Measurements from ENCODE around the gene NTRK1. TPM values are rescaled to one million over a fixed set of nuclear protein-coding genes. Genes with fewer than 3 reads are reported as not detected.

Gene NTRK1
- total RNA-seq, 1 donor from 2014 or later, result not detected

DNA sequence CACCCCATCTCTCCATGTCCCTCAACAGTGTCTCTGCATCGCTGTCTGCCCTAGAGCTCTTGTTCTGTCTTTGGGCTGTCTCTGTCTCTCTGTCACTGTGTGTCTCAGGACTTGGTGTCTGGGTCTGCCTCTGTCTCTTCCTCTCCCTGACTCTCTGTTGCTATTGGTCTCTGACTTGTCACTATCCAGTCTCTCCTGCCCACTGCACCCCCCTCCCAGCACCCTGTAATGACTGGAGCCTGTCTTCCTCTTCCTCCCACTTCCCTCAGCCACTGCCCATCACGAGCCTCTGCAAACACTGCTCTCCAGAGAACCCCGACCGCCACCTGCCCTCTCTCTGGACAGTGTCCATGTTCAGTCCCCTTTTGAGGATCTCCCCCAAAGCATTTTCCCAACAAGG, 45.0 kb downstream of the NTRK1 start:
- TF ChIP-seq, protein P1, sequence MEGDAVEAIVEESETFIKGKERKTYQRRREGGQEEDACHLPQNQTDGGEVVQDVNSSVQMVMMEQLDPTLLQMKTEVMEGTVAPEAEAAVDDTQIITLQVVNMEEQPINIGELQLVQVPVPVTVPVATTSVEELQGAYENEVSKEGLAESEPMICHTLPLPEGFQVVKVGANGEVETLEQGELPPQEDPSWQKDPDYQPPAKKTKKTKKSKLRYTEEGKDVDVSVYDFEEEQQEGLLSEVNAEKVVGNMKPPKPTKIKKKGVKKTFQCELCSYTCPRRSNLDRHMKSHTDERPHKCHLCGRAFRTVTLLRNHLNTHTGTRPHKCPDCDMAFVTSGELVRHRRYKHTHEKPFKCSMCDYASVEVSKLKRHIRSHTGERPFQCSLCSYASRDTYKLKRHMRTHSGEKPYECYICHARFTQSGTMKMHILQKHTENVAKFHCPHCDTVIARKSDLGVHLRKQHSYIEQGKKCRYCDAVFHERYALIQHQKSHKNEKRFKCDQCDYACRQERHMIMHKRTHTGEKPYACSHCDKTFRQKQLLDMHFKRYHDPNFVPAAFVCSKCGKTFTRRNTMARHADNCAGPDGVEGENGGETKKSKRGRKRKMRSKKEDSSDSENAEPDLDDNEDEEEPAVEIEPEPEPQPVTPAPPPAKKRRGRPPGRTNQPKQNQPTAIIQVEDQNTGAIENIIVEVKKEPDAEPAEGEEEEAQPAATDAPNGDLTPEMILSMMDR (IDR thresholded peaks at IDR 0.05; ENCODE audit: insufficient read depth, low read length, poor library complexity, severe bottlenecking), result no peak
- Histone ChIP-seq H3K27me3 (ENCODE audit: control insufficient read depth, insufficient read depth, low read length) (no peaks in the 10 kb centered on the region), H3K36me3 (ENCODE audit: control insufficient read depth, insufficient read depth, low read length) (no peaks in the 10 kb centered on the region), H3K4me3 (ENCODE audit: low read depth, low read length) (no peak overlapping the region)
- DNase-seq (ENCODE audit: low read depth), result no peak

DNA sequence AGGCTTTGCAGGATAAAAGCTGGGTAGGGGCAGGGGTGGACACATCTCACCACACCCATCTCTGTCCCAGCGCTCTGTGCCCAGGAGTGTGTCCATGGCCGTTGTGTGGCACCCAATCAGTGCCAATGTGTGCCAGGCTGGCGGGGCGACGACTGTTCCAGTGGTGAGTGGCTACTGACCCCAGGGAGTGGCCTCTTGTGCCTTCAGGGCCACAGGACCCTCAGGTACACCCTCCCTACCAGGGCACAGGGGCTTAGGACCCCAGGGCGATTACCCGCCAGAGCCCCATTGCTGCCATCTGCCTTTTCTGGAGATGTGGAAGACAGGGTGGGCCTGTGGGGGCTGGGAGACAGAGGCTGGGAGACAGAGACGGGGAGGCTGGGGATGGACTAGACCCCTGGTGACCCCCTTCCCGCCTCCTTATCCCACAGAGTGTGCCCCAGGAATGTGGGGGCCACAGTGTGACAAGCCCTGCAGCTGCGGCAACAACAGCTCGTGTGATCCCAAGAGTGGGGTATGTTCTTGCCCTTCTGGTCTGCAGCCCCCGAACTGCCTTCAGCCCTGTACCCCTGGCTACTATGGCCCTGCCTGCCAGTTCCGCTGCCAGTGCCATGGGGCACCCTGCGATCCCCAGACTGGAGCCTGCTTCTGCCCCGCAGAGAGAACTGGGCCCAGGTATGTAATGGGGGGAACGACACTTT, 45.7 kb downstream of the NTRK1 start:
- no peak for DNase-seq (ENCODE audit: low read depth)
- Histone ChIP-seq H3K36me3 (ENCODE audit: control insufficient read depth, insufficient read depth, low read length) (no peaks in the 10 kb centered on the region), H3K4me3 (ENCODE audit: low read depth, low read length) (no peak overlapping the region), H3K27me3 (ENCODE audit: control insufficient read depth, insufficient read depth, low read length) (no peaks in the 10 kb centered on the region)
- TF ChIP-seq, protein P1 (IDR thresholded peaks at IDR 0.05; ENCODE audit: insufficient read depth, low read length, poor library complexity, severe bottlenecking), result no peak

DNA sequence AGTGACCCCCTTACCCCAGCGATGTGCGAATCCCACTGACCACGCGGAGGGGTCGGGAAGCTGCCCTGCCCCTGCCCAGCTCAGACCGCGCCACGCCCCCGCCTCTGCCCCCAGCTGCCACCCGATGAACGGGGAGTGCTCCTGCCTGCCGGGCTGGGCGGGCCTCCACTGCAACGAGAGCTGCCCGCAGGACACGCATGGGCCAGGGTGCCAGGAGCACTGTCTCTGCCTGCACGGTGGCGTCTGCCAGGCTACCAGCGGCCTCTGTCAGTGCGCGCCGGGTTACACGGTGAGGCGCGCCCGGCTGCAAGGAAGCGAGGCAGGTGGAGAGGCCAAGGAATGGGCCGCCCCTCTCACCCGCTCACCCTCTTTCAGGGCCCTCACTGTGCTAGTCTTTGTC, 47.9 kb downstream of the NTRK1 start:
- H3K36me3 ChIP-seq (ENCODE audit: control insufficient read depth, insufficient read depth, low read length), result no peaks in the 10 kb centered on the region
- no peak overlapping the region for H3K4me3 ChIP-seq (ENCODE audit: low read depth, low read length)
- H3K27me3 ChIP-seq (ENCODE audit: control insufficient read depth, insufficient read depth, low read length), result no peaks in the 10 kb centered on the region
- TF ChIP-seq, protein P1 (IDR thresholded peaks at IDR 0.05; ENCODE audit: insufficient read depth, low read length, poor library complexity, severe bottlenecking), result no peak
- no peak for DNase-seq (ENCODE audit: low read depth)

DNA sequence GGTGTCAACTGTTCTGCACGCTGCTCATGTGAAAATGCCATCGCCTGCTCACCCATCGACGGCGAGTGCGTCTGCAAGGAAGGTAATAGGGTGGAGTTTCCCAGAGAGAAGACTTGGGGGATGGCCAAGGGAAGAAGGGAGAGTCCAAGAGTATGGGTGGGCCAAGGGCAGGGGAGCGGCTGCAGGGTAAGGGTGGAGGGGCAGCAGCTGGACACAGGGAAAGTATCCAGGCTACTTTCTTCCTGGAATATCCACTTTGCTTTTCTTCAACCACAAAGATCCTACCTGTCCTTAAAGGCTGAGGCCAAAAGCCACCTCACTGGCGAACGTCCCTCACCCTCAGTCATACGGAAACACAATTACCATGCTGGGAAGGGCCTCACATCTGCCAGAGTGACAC, 48.3 kb downstream of the NTRK1 start:
- Histone ChIP-seq H3K4me3 (ENCODE audit: low read depth, low read length) (no peak overlapping the region), H3K36me3 (ENCODE audit: control insufficient read depth, insufficient read depth, low read length) (no peaks in the 10 kb centered on the region), H3K27me3 (ENCODE audit: control insufficient read depth, insufficient read depth, low read length) (no peaks in the 10 kb centered on the region)
- no peak for DNase-seq (ENCODE audit: low read depth)
- TF ChIP-seq, protein P1 (IDR thresholded peaks at IDR 0.05; ENCODE audit: insufficient read depth, low read length, poor library complexity, severe bottlenecking), result no peak

DNA sequence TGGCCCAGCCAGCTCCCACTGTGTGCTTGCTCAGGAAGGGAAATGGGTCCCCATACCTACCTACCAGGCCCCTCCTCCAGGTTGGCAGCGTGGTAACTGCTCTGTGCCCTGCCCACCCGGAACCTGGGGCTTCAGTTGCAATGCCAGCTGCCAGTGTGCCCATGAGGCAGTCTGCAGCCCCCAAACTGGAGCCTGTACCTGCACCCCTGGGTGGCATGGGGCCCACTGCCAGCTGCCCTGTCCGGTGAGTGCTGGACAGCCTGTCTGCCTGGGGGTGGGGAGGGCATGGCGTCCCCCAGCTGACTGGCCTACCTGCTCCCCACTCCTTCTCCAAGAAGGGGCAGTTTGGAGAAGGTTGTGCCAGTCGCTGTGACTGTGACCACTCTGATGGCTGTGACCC, 49.0 kb downstream of the NTRK1 start:
- Histone ChIP-seq H3K4me3 (ENCODE audit: low read depth, low read length) (no peak overlapping the region), H3K36me3 (ENCODE audit: control insufficient read depth, insufficient read depth, low read length) (no peaks in the 10 kb centered on the region), H3K27me3 (ENCODE audit: control insufficient read depth, insufficient read depth, low read length) (no peaks in the 10 kb centered on the region)
- DNase-seq (ENCODE audit: low read depth), result no peak
- TF ChIP-seq, protein P1 (IDR thresholded peaks at IDR 0.05; ENCODE audit: insufficient read depth, low read length, poor library complexity, severe bottlenecking), result no peak

DNA sequence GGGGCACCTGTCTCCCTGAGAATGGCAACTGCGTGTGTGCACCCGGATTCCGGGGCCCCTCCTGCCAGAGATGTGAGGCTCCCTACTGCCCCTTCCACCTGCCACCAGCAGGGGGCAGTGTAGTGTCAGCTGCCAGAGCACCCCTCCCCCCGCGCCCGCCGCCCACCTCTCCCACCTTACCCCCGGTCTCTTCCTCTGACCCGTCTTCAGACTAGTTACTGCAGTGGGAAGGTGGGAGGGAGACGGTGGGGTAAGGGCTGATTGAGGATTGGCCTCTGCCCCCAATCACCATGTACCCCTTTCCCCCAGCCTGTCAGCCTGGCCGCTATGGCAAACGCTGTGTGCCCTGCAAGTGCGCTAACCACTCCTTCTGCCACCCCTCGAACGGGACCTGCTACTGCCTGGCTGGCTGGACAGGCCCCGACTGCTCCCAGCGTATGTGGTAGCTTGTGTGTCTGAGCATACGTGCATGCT, 49.7 kb downstream of the NTRK1 start:
- H3K4me3 ChIP-seq (ENCODE audit: low read depth, low read length), result no peak overlapping the region
- TF ChIP-seq, protein P1 (IDR thresholded peaks at IDR 0.05; ENCODE audit: insufficient read depth, low read length, poor library complexity, severe bottlenecking), result peak; percentile 94
- H3K27me3 ChIP-seq (ENCODE audit: control insufficient read depth, insufficient read depth, low read length), result no peaks in the 10 kb centered on the region
- DNase-seq (ENCODE audit: low read depth), result no peak
- peaks cover 2% of the 10 kb centered on the region for H3K36me3 ChIP-seq (ENCODE audit: control insufficient read depth, insufficient read depth, low read length)

Data from kidney epithelial cell (primary cell).